ENCODE measurements around the gene ITGB4. TPM values are rescaled to one million over a fixed set of nuclear protein-coding genes. Genes with fewer than 3 reads are reported as not detected.

The ITGB4 gene
- total and polyA plus RNA-seq, 2 experiments from 2014 or later = 6.1 to 9.7 TPM

GRCh38 chr17:75704963-75705875 is 16.0 kb upstream of the ITGB4 start:
- no peaks in the 10 kb centered on the region for H3K79me2 ChIP-seq (replicated peaks; ENCODE audit: insufficient read depth)
- H3K27me3 Mint-ChIP-seq (ENCODE audit: insufficient read depth, low read depth, poor library complexity) = peaks cover 16% of the 10 kb centered on the region
- no peaks in the 10 kb centered on the region for H3K4me1 Mint-ChIP-seq
- H3K4me3 Mint-ChIP-seq = no peak overlapping the region
- no peaks in the 10 kb centered on the region for H3K9me3 Mint-ChIP-seq
- no peaks in the 10 kb centered on the region for H3F3A ChIP-seq (replicated peaks; ENCODE audit: low read depth)
- no peak overlapping the region for H3K27ac Mint-ChIP-seq
- ATAC-seq (no peak; the same call in 2 of the 3 replicates), DNase-seq (ENCODE audit: low spot score) (no peak)
- no peaks in the 10 kb centered on the region for H3K4me1 ChIP-seq (ENCODE audit: insufficient read depth)
- no peak for TF ChIP-seq EZH2phosphoT487 (IDR thresholded peaks at IDR 0.05; ENCODE audit: unreplicated experiment)
- no peak for TF ChIP-seq POLR2AphosphoS5 (IDR thresholded peaks at IDR 0.05; ENCODE audit: low read depth)
- TF ChIP-seq, protein P1, sequence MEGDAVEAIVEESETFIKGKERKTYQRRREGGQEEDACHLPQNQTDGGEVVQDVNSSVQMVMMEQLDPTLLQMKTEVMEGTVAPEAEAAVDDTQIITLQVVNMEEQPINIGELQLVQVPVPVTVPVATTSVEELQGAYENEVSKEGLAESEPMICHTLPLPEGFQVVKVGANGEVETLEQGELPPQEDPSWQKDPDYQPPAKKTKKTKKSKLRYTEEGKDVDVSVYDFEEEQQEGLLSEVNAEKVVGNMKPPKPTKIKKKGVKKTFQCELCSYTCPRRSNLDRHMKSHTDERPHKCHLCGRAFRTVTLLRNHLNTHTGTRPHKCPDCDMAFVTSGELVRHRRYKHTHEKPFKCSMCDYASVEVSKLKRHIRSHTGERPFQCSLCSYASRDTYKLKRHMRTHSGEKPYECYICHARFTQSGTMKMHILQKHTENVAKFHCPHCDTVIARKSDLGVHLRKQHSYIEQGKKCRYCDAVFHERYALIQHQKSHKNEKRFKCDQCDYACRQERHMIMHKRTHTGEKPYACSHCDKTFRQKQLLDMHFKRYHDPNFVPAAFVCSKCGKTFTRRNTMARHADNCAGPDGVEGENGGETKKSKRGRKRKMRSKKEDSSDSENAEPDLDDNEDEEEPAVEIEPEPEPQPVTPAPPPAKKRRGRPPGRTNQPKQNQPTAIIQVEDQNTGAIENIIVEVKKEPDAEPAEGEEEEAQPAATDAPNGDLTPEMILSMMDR (conservative IDR thresholded peaks at IDR 0.05; ENCODE audit: low read depth in 2 of 2) = no peak
- no peak for TF ChIP-seq CREB1 (CRISPR knock-in tag; IDR thresholded peaks at IDR 0.05; ENCODE audit: low read depth)
- no peak for TF ChIP-seq NANOG (IDR thresholded peaks at IDR 0.05; ENCODE audit: borderline replicate concordance)
- TF ChIP-seq, protein P2, sequence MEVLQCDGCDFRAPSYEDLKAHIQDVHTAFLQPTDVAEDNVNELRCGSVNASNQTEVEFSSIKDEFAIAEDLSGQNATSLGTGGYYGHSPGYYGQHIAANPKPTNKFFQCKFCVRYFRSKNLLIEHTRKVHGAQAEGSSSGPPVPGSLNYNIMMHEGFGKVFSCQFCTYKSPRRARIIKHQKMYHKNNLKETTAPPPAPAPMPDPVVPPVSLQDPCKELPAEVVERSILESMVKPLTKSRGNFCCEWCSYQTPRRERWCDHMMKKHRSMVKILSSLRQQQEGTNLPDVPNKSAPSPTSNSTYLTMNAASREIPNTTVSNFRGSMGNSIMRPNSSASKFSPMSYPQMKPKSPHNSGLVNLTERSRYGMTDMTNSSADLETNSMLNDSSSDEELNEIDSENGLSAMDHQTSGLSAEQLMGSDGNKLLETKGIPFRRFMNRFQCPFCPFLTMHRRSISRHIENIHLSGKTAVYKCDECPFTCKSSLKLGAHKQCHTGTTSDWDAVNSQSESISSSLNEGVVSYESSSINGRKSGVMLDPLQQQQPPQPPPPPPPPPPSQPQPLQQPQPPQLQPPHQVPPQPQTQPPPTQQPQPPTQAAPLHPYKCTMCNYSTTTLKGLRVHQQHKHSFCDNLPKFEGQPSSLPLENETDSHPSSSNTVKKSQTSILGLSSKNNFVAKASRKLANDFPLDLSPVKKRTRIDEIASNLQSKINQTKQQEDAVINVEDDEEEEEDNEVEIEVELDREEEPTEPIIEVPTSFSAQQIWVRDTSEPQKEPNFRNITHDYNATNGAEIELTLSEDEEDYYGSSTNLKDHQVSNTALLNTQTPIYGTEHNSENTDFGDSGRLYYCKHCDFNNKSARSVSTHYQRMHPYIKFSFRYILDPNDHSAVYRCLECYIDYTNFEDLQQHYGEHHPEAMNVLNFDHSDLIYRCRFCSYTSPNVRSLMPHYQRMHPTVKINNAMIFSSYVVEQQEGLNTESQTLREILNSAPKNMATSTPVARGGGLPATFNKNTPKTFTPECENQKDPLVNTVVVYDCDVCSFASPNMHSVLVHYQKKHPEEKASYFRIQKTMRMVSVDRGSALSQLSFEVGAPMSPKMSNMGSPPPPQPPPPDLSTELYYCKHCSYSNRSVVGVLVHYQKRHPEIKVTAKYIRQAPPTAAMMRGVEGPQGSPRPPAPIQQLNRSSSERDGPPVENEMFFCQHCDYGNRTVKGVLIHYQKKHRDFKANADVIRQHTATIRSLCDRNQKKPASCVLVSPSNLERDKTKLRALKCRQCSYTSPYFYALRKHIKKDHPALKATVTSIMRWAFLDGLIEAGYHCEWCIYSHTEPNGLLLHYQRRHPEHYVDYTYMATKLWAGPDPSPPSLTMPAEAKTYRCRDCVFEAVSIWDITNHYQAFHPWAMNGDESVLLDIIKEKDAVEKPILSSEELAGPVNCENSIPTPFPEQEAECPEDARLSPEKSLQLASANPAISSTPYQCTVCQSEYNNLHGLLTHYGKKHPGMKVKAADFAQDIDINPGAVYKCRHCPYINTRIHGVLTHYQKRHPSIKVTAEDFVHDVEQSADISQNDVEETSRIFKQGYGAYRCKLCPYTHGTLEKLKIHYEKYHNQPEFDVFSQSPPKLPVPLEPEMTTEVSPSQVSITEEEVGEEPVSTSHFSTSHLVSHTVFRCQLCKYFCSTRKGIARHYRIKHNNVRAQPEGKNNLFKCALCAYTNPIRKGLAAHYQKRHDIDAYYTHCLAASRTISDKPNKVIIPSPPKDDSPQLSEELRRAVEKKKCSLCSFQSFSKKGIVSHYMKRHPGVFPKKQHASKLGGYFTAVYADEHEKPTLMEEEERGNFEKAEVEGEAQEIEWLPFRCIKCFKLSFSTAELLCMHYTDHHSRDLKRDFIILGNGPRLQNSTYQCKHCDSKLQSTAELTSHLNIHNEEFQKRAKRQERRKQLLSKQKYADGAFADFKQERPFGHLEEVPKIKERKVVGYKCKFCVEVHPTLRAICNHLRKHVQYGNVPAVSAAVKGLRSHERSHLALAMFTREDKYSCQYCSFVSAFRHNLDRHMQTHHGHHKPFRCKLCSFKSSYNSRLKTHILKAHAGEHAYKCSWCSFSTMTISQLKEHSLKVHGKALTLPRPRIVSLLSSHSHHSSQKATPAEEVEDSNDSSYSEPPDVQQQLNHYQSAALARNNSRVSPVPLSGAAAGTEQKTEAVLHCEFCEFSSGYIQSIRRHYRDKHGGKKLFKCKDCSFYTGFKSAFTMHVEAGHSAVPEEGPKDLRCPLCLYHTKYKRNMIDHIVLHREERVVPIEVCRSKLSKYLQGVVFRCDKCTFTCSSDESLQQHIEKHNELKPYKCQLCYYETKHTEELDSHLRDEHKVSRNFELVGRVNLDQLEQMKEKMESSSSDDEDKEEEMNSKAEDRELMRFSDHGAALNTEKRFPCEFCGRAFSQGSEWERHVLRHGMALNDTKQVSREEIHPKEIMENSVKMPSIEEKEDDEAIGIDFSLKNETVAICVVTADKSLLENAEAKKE (CRISPR knock-in tag; IDR thresholded peaks at IDR 0.05) = no peak
- TF ChIP-seq JUNB (IDR thresholded peaks at IDR 0.05; ENCODE audit: unreplicated experiment) = no peak
- TF ChIP-seq ETS1 (IDR thresholded peaks at IDR 0.05) = no peak
- TF ChIP-seq STAT1 (IDR thresholded peaks at IDR 0.05; ENCODE audit: unreplicated experiment) = no peak
- TF ChIP-seq ZNF114 (CRISPR knock-in tag; IDR thresholded peaks at IDR 0.05) = no peak
- H3K27me3 ChIP-seq (ENCODE audit: insufficient read depth) = no peaks in the 10 kb centered on the region
- no peaks in the 10 kb centered on the region; the same call in 1 of the 2 replicates for H4K20me1 ChIP-seq (replicated peaks; ENCODE audit: insufficient read depth)
- H3K4me3 ChIP-seq = no peak overlapping the region
- no peak overlapping the region for H3K4me2 ChIP-seq
- no peak overlapping the region for H3K27ac ChIP-seq (ENCODE audit: low read depth)
- H2AFZ ChIP-seq = no peak overlapping the region
- H3K9me2 ChIP-seq (ENCODE audit: insufficient read depth) = no peaks in the 10 kb centered on the region
- peaks cover 15% of the 10 kb centered on the region for H3K36me3 ChIP-seq (ENCODE audit: insufficient read depth)
- H3K36me3 Mint-ChIP-seq (ENCODE audit: low read depth) = peaks cover 56% of the 10 kb centered on the region

Measured in GM23338 (cell line).